Loucy (cell line): ENCODE results near the gene C1QL3.

Experiments
- EZH2phosphoT487 ChIP-seq: fragments of 200-600 bp; IDR thresholded peaks from 2 replicates; pipeline ENCODE4 v1.6.1; 2018; ENCODE audit warnings: antibody characterized with exemption, mild to moderate bottlenecking, moderate library complexity, borderline replicate concordance
- TF ChIP-seq, protein P1 (sequence below): fragments of 200-600 bp; sonication (generic); conservative IDR thresholded peaks from 2 replicates; pipeline ENCODE4 v1.5.1; 2014; ENCODE audit warnings: mild to moderate bottlenecking, antibody characterized with exemption, low read length

DNA sequence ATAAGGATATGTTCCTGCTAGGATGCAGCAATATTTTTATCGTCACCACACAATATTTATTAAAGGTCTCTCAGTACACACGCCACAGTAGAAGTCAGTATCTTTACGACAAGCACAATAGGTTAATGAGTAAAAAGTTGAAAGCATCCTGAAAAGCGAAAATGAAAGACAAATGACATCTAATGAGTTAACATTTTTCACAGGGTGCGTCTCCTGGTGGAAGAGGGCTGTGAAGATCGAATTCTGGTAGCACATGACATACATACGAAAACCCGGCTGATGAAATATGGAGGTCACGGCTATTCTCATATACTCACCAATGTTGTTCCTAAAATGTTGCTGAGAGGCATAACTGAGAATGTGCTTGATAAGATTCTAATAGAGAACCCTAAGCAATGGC lies 10.8 kb downstream of the C1QL3 start:
- TF ChIP-seq EZH2phosphoT487: no peak
- TF ChIP-seq, protein P1, sequence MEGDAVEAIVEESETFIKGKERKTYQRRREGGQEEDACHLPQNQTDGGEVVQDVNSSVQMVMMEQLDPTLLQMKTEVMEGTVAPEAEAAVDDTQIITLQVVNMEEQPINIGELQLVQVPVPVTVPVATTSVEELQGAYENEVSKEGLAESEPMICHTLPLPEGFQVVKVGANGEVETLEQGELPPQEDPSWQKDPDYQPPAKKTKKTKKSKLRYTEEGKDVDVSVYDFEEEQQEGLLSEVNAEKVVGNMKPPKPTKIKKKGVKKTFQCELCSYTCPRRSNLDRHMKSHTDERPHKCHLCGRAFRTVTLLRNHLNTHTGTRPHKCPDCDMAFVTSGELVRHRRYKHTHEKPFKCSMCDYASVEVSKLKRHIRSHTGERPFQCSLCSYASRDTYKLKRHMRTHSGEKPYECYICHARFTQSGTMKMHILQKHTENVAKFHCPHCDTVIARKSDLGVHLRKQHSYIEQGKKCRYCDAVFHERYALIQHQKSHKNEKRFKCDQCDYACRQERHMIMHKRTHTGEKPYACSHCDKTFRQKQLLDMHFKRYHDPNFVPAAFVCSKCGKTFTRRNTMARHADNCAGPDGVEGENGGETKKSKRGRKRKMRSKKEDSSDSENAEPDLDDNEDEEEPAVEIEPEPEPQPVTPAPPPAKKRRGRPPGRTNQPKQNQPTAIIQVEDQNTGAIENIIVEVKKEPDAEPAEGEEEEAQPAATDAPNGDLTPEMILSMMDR: no peak
